Left renal cortex interstitium (tissue), 4 donors: ENCODE results near the gene DMRTA1. TPM values are rescaled to one million over a fixed set of nuclear protein-coding genes. Genes with fewer than 3 reads are reported as not detected.
"Not testable (repeated sequence)": the region's sequence is repeated elsewhere in the genome, so short reads cannot be mapped to it uniquely, and the experiment has no call there.

Experiments
- DNase-seq, 4 donors: peaks; one replicate each; pipeline ENCODE4 v3.0.0-alpha.2; 2013; ENCODE audit warnings: low read depth in 4 of 4, low spot score in 2 of 4, missing footprints in 1 of 4
- polyA plus RNA-seq, 4 donors: library from polyadenylated mRNA; unstranded; fragments of 120-200 nt; gene quantifications; one replicate each; pipeline ENCODE4 v1.2.1, GENCODE V29; 2013; ENCODE audit not compliant: insufficient read length in 4 of 4

The DMRTA1 gene
- polyA plus RNA-seq, 4 donors, result 1.2 to 2.2 (median 1.6) TPM

DNA sequence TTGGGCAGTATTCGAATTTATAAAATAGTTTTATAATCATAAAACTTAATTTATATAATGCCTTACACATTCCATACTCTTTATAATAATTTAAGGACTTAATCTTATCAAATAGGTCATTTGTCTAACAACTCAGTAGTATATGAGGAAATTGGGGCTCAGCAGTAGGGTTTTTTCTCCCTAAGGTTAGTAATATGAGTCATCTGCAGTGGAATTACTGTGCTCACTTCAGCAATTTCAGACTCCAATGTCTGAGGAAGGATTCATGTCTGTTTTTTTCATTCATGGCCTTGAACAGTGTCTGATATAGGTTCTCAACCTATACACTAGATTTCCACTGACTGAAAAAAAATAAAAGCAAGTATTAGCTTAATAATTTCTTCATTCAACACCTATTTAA is 7.4 kb downstream of the DMRTA1 start:
- DNase-seq, result no peak

DNA sequence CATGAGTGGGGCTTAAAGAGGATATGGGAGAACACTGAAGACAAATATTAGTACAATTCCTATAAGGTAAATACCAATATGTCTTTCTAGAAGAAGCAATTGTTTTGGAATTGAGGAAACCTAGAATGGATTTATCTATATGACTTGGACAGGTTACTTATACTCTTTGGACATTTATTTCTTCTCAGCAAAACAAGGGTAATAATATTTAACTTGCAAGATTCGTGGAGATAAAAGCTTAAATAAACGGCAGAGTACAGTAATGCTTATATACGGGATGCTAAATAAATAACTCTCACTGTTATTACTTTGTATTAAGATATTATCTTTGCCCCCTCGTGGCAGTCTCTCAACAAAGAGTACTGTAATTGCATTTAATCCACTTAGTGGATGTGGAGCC is 8.6 kb downstream of the DMRTA1 start:
- no peak for DNase-seq

DNA sequence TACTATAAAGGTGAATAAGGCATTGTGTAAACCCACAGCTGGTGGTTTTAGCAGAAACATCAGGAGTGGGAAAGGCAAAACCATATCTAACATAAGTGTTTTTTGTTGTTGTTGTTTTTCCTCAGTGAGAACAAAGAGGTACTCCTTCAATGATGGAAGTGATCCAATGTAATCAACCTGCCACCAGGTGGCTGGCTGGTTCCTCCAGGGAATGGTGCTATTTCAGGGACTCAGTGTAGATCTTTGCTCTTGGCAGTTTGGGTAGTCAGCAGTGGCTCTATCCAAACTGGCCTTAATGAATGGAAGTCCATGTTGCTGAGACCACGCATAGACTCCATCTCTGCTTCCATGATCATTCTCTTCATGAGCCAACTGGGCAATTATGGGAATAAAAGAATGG is 10.8 kb downstream of the DMRTA1 start:
- DNase-seq, result no peak

DNA sequence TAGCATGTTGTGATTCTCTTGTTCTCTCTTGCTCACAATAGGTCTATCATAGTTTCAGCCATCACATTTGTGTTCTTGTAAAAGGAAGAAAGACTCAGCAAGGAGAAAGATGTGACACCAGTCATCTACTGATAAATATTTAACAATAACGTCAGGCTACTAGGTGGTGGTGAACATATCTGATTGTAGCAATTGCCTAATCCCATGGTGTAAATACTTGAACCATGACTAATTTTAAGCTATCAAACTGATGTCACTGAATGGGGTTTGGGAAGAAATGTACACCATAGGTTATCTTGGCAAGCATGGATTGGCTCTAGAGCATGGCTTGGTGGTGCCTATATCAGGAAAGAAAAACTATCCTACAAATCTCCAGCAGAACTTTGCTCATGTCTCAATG is 16.6 kb downstream of the DMRTA1 start:
- no peak for DNase-seq

DNA sequence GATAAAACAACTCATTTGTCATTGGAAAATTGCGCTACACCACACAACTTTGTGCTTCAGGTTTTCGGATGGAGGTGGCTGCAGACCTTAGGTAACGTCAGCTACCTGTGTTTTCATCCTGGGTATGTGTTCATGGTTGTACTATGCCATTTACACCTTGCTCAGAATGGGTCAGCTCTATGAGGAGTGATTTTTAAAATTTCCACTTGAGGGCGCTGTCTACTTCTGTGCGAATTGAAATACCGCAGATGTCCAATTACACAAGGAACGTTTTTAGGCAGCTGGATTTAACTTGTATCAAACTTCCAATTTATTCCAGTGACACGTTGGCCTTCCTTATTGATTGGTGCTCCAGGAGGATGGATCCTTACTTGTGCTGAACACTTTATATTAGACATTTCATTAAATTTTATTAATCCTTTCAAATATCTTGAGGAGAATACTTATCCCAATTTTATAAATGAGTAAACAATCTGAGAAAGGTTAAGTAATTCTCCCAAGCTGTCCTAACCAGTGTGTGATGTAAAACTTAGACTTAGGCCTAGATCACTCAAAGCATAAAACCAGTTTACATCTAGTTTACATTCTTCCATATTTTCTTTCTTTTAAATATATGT is 23.4 kb downstream of the DMRTA1 start:
- DNase-seq, result peak in 1 of 4 donors; percentile 34

DNA sequence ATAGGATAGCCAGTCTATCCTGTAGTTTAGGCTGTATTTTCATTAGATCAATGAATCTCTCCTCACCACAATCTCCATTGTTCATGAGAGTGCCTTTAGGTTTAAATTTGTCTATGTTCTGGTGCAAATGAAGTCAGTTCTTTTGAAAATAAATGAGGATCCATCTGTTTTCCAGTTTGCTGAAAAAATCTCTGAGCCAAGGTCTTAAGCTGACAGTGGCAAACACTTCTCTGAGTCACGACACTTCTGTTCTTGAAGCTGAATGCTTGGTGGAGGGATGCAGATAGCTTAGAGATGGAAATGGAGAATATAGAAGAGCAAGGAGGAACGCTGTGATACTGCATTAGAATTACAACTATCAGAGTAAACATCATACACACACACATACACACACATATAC is 34.9 kb downstream of the DMRTA1 start:
- DNase-seq, result no peak

DNA sequence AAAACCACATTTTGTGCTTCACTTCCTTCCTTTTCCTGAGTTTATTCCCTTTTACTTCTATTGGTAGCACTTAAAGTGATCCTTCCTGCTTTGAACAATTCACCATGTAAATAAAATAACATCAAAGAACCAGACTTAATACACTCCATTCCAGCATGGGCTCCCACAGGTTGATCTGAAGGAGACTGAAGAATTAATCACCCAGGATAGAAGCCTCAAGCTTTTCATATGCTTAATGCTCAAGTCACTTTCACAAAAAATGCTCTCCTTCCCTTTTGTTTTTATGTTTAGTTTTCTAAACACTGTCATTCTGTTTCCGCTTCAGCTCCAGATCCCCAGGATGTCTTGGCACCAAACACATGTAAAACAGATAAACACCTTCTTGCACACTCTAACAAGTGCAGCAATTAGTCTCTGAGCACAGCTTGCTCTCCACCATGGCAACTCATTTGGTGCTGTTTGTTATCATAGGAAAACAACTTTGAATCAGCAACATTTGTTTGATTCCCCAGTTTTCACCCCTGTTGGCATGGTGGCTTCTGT is 37.0 kb downstream of the DMRTA1 start:
- DNase-seq, result no peak

DNA sequence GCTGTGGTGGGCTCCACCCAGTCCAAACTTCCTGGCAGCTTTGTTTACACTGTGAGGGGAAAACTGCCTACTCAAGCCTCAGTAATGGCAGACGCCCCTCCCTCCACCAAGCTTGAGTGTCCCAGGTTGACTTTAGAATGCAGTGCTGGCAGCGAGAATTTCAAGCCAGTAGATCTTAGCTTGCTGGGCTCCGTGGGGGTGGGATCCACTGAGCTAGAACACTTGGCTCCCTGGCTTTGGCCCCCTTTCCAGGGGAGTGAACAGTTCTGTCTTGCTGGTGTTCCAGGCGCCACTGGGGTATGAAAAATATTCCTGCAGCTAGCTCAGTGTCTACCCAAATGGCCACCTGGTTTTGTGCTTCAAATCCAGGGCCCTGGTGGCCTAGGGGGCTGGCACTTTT is 49.6 kb downstream of the DMRTA1 start:
- not testable (repeated sequence) for DNase-seq
